ENCODE data around the gene FAIM2.
A peak's percentile ranks its signal among the peaks of the same experiment; 100 is the strongest.
"Not testable (repeated sequence)": the region's sequence is repeated elsewhere in the genome, so short reads cannot be mapped to it uniquely, and the experiment has no call there.

The FAIM2 gene

DNA sequence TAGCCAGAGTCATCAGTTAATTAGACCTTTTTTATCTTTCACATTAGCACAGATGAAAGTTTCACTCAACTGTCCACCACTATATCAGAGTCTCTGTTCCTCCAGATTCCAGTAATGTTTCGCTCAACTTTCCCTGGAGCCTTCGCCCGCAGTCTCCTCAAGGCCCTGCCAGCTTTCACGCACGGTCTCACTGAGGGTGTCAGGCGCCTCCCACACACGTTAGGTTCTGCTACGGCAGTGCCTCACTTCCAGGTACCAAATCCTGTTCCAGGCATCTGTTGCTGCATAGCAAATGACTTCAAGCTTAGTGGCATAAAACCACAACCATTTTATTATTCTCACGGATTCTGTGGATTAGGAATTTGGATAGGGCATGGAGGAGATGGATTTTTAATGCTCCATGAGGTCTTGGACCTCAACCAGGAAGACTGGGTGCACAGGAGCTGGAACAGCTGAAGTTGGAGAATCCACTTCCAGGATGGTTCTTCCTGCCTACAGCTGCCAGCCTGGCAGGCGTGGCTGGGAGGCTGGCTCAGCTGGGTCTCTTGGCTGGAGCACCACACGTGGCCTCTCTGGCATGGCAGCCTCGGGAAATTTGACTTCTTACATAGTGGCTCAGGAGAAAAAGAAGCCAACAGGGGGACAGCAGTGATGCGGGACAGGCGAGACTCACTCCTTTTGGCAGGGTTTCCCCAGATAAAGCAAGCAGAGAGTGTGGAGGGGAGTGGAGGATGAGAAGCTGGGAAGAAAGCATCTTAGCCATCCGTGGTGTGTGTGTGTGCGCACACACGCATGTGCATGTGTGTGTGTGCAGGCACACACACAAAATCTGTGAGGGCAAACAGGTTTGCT lies 39.5 kb downstream of the FAIM2 start:
- Histone ChIP-seq H3K4me3 (ENCODE audit: low read depth in 1 of 2, low read length in 2 of 2) (no peak overlapping the region), H3K36me3 (ENCODE audit: control insufficient read depth in 1 of 2, insufficient read depth in 2 of 2, low read length in 2 of 2) (no peaks in the 10 kb centered on the region), H3K4me1 (ENCODE audit: control insufficient read depth in 1 of 2, insufficient read depth in 2 of 2, low read length in 2 of 2) (peaks cover 3 to 21% of the 10 kb centered on the region in 2 donors), H3K27me3 (ENCODE audit: low read depth, low read length) (no peaks in the 10 kb centered on the region), H3K27ac (ENCODE audit: low read length) (no peak overlapping the region), H3K9me3 (ENCODE audit: control insufficient read depth in 1 of 2, low read length in 2 of 2) (no peaks in the 10 kb centered on the region)

DNA sequence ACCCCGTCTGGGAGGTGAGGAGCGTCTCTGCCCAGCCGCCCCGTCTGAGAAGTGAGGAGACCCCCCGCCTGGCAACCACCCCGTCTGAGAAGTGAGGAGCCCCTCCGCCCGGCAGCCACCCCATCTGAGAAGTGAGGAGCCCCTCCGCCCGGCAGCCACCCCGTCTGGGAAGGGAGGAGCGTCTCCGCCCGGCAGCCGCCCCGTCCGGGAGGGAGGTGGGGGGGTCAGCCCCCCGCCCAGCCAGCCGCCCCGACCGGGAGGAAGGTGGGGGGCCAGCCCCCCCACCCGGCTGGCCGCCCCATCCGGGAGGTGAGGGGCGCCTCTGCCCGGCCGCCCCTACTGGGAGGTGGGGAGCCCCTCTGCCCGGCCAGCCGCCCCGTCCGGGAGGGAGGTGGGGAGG lies 42.8 kb downstream of the FAIM2 start:
- not testable (repeated sequence) for H3K27me3 ChIP-seq (ENCODE audit: low read depth, low read length); H3K4me3 ChIP-seq (ENCODE audit: low read depth in 1 of 2, low read length in 2 of 2)

GRCh38 chr12:49855890-49856289 lies 47.8 kb downstream of the FAIM2 start:
- H3K9me3 ChIP-seq (ENCODE audit: control insufficient read depth in 1 of 2, low read length in 2 of 2); H3K36me3 ChIP-seq (ENCODE audit: control insufficient read depth in 1 of 2, insufficient read depth in 2 of 2, low read length in 2 of 2); H3K4me1 ChIP-seq (ENCODE audit: control insufficient read depth in 1 of 2, insufficient read depth in 2 of 2, low read length in 2 of 2); H3K27me3 ChIP-seq (ENCODE audit: low read depth, low read length); H3K27ac ChIP-seq (ENCODE audit: low read length); H3K4me3 ChIP-seq (ENCODE audit: low read depth in 1 of 2, low read length in 2 of 2): not testable (repeated sequence)

More for the DNA sequence above, 42.8 kb downstream of the FAIM2 start:
- H3K36me3 ChIP-seq (ENCODE audit: control insufficient read depth in 1 of 2, insufficient read depth in 2 of 2, low read length in 2 of 2); H3K9me3 ChIP-seq (ENCODE audit: control insufficient read depth in 1 of 2, low read length in 2 of 2); H3K4me1 ChIP-seq (ENCODE audit: control insufficient read depth in 1 of 2, insufficient read depth in 2 of 2, low read length in 2 of 2); H3K27ac ChIP-seq (ENCODE audit: low read length): not testable (repeated sequence)

DNA sequence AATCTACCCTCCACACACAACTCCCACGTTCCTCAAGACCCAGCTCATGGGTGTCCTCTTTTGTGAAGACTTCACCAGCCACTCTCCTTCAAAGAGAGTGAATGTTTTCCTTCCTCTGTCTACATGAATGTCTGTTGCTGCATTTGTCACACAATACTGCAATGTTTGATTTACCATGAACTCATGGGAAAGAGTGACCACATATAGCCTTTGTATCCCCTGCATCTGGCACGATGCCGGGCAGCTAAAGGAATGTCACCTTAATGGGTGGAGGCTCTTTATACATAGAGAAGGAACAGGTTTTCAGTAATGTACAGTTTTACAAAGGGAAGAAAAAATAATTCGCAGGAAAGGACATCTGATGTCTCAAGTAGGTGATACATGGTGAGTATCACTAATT lies 48.7 kb downstream of the FAIM2 start:
- H3K27ac ChIP-seq (ENCODE audit: low read length) = no peak overlapping the region
- no peaks in the 10 kb centered on the region for H3K9me3 ChIP-seq (ENCODE audit: control insufficient read depth in 1 of 2, low read length in 2 of 2)
- no peak overlapping the region for H3K4me3 ChIP-seq (ENCODE audit: low read depth in 1 of 2, low read length in 2 of 2)
- no peaks in the 10 kb centered on the region for H3K4me1 ChIP-seq (ENCODE audit: control insufficient read depth in 1 of 2, insufficient read depth in 2 of 2, low read length in 2 of 2)
- H3K36me3 ChIP-seq (ENCODE audit: control insufficient read depth in 1 of 2, insufficient read depth in 2 of 2, low read length in 2 of 2) = no peaks in the 10 kb centered on the region
- H3K27me3 ChIP-seq (ENCODE audit: low read depth, low read length) = no peaks in the 10 kb centered on the region

- Histone ChIP-seq H3K9me3 (ENCODE audit: control insufficient read depth in 1 of 2, low read length in 2 of 2) (no peaks in the 10 kb centered on the region), H3K4me3 (ENCODE audit: low read depth in 1 of 2, low read length in 2 of 2) (no peak overlapping the region), H3K36me3 (ENCODE audit: control insufficient read depth in 1 of 2, insufficient read depth in 2 of 2, low read length in 2 of 2) (no peaks in the 10 kb centered on the region), H3K4me1 (ENCODE audit: control insufficient read depth in 1 of 2, insufficient read depth in 2 of 2, low read length in 2 of 2) (no peaks in the 10 kb centered on the region), H3K27me3 (ENCODE audit: low read depth, low read length) (no peaks in the 10 kb centered on the region), H3K27ac (ENCODE audit: low read length) (no peak overlapping the region)
Observed at GRCh38 chr12:49853671-49854070, 50.0 kb downstream of the FAIM2 start.

- Histone ChIP-seq H3K9me3 (ENCODE audit: control insufficient read depth in 1 of 2, low read length in 2 of 2) (no peaks in the 10 kb centered on the region), H3K4me3 (ENCODE audit: low read depth in 1 of 2, low read length in 2 of 2) (no peak overlapping the region), H3K27me3 (ENCODE audit: low read depth, low read length) (no peaks in the 10 kb centered on the region), H3K27ac (ENCODE audit: low read length) (no peak overlapping the region), H3K4me1 (ENCODE audit: control insufficient read depth in 1 of 2, insufficient read depth in 2 of 2, low read length in 2 of 2) (peaks cover 0 to 6% of the 10 kb centered on the region in 2 donors), H3K36me3 (ENCODE audit: control insufficient read depth in 1 of 2, insufficient read depth in 2 of 2, low read length in 2 of 2) (no peaks in the 10 kb centered on the region)
Observed at GRCh38 chr12:49847161-49847560, 56.5 kb downstream of the FAIM2 start.

DNA sequence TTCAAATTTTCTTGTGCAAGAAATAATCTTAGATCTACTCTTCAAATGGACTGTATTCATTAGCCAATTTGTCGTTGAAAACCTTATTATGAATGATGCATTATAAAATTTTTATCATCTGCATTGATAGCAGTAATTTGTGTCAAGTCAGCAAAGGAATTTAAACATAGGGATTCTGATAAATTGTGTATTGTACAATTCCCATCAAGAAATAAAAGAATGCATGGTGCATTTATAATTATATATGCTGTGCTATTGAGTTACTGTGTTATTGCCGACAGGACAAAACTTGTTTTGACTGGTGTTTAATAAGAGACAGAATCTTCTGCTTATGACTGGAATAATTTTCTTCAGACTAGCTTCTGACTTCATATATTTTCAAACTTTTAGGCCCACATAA lies 57.7 kb downstream of the FAIM2 start:
- H3K27ac ChIP-seq (ENCODE audit: low read length) = no peak overlapping the region
- H3K9me3 ChIP-seq (ENCODE audit: control insufficient read depth in 1 of 2, low read length in 2 of 2) = no peaks in the 10 kb centered on the region
- no peak overlapping the region for H3K4me3 ChIP-seq (ENCODE audit: low read depth in 1 of 2, low read length in 2 of 2)
- no peaks in the 10 kb centered on the region for H3K36me3 ChIP-seq (ENCODE audit: control insufficient read depth in 1 of 2, insufficient read depth in 2 of 2, low read length in 2 of 2)
- peaks cover 5 to 11% of the 10 kb centered on the region in 2 donors for H3K4me1 ChIP-seq (ENCODE audit: control insufficient read depth in 1 of 2, insufficient read depth in 2 of 2, low read length in 2 of 2)
- H3K27me3 ChIP-seq (ENCODE audit: low read depth, low read length) = no peaks in the 10 kb centered on the region

DNA sequence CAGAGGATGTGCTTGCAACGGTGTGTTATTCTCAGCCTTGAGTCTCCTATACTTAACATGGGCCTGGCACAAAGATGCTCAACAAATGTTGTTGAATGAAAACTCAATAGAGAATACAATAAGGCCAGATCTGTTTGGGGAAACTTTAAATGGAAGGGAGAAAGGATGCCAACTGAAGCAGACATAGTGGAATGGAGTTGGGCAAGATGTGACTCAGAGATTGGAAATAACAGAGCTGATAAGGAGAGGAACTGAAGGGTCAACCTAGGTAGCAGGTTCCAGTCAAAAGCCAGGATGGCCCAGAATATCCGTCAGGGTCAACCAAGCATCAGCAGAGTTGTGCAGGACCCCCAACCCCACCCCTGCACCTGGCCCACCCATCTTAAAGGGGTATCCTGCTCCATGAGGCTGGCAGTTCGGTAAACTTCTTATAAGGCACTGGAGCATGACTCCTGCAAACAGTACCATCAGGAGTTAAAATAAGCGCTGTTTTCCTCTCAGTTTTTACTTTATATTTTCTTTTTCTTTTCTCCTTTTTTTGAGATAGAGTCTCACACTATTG lies 59.7 kb downstream of the FAIM2 start:
- Histone ChIP-seq H3K27me3 (ENCODE audit: low read depth, low read length) (no peaks in the 10 kb centered on the region), H3K36me3 (ENCODE audit: control insufficient read depth in 1 of 2, insufficient read depth in 2 of 2, low read length in 2 of 2) (no peaks in the 10 kb centered on the region), H3K9me3 (ENCODE audit: control insufficient read depth in 1 of 2, low read length in 2 of 2) (no peaks in the 10 kb centered on the region), H3K27ac (ENCODE audit: low read length) (no peak overlapping the region), H3K4me3 (ENCODE audit: low read depth in 1 of 2, low read length in 2 of 2) (no peak overlapping the region), H3K4me1 (ENCODE audit: control insufficient read depth in 1 of 2, insufficient read depth in 2 of 2, low read length in 2 of 2) (peaks cover 5 to 11% of the 10 kb centered on the region in 2 donors)

GRCh38 chr12:49843411-49843810 lies 60.3 kb downstream of the FAIM2 start:
- H3K4me3 ChIP-seq (ENCODE audit: low read depth in 1 of 2, low read length in 2 of 2) = peak overlapping the region; percentile 84 to 94
- H3K27me3 ChIP-seq (ENCODE audit: low read depth, low read length) = no peaks in the 10 kb centered on the region
- H3K9me3 ChIP-seq (ENCODE audit: control insufficient read depth in 1 of 2, low read length in 2 of 2) = no peaks in the 10 kb centered on the region

GRCh38 chr12:49842519-49843352 lies 61.0 kb downstream of the FAIM2 start, which contains the start of gene BCDIN3D:
Gene BCDIN3D, minus strand, starts transcription at chr12:49843106. Its CDS starts 19 bp downstream, at chr12:49843087.
- Histone ChIP-seq H3K4me1 (ENCODE audit: control insufficient read depth in 1 of 2, insufficient read depth in 2 of 2, low read length in 2 of 2) (peaks cover 5 to 11% of the 10 kb centered on the region in 2 donors), H3K27me3 (ENCODE audit: low read depth, low read length) (no peaks in the 10 kb centered on the region), H3K9me3 (ENCODE audit: control insufficient read depth in 1 of 2, low read length in 2 of 2) (no peaks in the 10 kb centered on the region), H3K4me3 (ENCODE audit: low read depth in 1 of 2, low read length in 2 of 2) (peak within 1 kb of the TSS; percentile 84 to 94), H3K27ac (ENCODE audit: low read length) (peak within 1 kb of the TSS; percentile 97), H3K36me3 (ENCODE audit: control insufficient read depth in 1 of 2, insufficient read depth in 2 of 2, low read length in 2 of 2) (no peaks in the 10 kb centered on the region)

More at GRCh38 chr12:49843411-49843810, 60.3 kb downstream of the FAIM2 start:
- Histone ChIP-seq H3K4me1 (ENCODE audit: control insufficient read depth in 1 of 2, insufficient read depth in 2 of 2, low read length in 2 of 2) (peaks cover 5 to 11% of the 10 kb centered on the region in 2 donors), H3K27ac (ENCODE audit: low read length) (peak overlapping the region; percentile 97), H3K36me3 (ENCODE audit: control insufficient read depth in 1 of 2, insufficient read depth in 2 of 2, low read length in 2 of 2) (no peaks in the 10 kb centered on the region)

GRCh38 chr12:49838973-49839633 lies 64.6 kb downstream of the FAIM2 start:
- H3K4me3 ChIP-seq (ENCODE audit: low read depth in 1 of 2, low read length in 2 of 2) = no peak overlapping the region
- H3K9me3 ChIP-seq (ENCODE audit: control insufficient read depth in 1 of 2, low read length in 2 of 2) = no peaks in the 10 kb centered on the region
- peaks cover 5 to 11% of the 10 kb centered on the region in 2 donors for H3K4me1 ChIP-seq (ENCODE audit: control insufficient read depth in 1 of 2, insufficient read depth in 2 of 2, low read length in 2 of 2)
- no peaks in the 10 kb centered on the region for H3K27me3 ChIP-seq (ENCODE audit: low read depth, low read length)
- H3K27ac ChIP-seq (ENCODE audit: low read length) = no peak overlapping the region
- H3K36me3 ChIP-seq (ENCODE audit: control insufficient read depth in 1 of 2, insufficient read depth in 2 of 2, low read length in 2 of 2) = no peaks in the 10 kb centered on the region
